Smooth muscle cell (in vitro differentiated cells): Measurements from ENCODE around the gene GPR12. TPM values are rescaled to one million over a fixed set of nuclear protein-coding genes. Genes with fewer than 3 reads are reported as not detected.

Source experiments
- DNase-seq: peaks from one replicate; lab custom pipeline; 2025; ENCODE audit not compliant: unreplicated experiment; lab: John Stamatoyannopoulos, UW
- H2AFZ ChIP-seq: fragments of 200-600 bp; sonication (generic); 2 replicates; pipeline ENCODE4 v1.6.0; 2016; ENCODE audit warnings: antibody characterized with exemption, low read depth, mild to moderate bottlenecking
- H3F3A ChIP-seq: fragments of 200-600 bp; sonication (generic); 2 replicates; pipeline ENCODE4 v1.6.0; 2017; ENCODE audit warnings: antibody characterized with exemption, low read depth
- H3K27ac ChIP-seq: fragments of 200-600 bp; sonication (generic); 2 replicates; pipeline ENCODE4 v1.5.1; 2016; ENCODE audit warnings: low read depth, mild to moderate bottlenecking
- H3K27me3 ChIP-seq: fragments of 200-600 bp; sonication (generic); 2 replicates; pipeline ENCODE4 v1.6.1; 2016; ENCODE audit warnings: low read depth, mild to moderate bottlenecking
- H3K36me3 ChIP-seq: fragments of 200-600 bp; sonication (generic); 2 replicates; pipeline ENCODE4 v1.5.1; 2016; ENCODE audit warnings: low read depth
- H3K4me1 ChIP-seq: fragments of 200-600 bp; sonication (generic); 2 replicates; pipeline ENCODE4 v1.5.1; 2016; ENCODE audit warnings: low read depth
- H3K4me2 ChIP-seq: fragments of 200-600 bp; sonication (generic); 2 replicates; pipeline ENCODE4 v1.6.0; 2016; ENCODE audit warnings: mild to moderate bottlenecking
- H3K4me3 ChIP-seq: fragments of 200-600 bp; sonication (generic); 2 replicates; pipeline ENCODE4 v1.5.1; 2016; ENCODE audit warnings: mild to moderate bottlenecking
- H3K79me2 ChIP-seq: fragments of 200-600 bp; sonication (generic); 2 replicates; pipeline ENCODE4 v1.6.0; 2016; ENCODE audit warnings: low read depth, mild to moderate bottlenecking
- H3K9ac ChIP-seq: fragments of 200-600 bp; sonication (generic); 2 replicates; pipeline ENCODE4 v1.6.0; 2016; ENCODE audit warnings: low read depth
- H3K9me3 ChIP-seq: fragments of 200-600 bp; sonication (generic); replicated peaks from 2 replicates; pipeline ENCODE4 v1.5.1; 2016; ENCODE audit warnings: low read depth
- H4K20me1 ChIP-seq: fragments of 200-600 bp; sonication (generic); 2 replicates; pipeline ENCODE4 v1.6.0; 2016; ENCODE audit warnings: low read depth
- WGBS: methylation state at CpG from one replicate; pipeline ENCODE4 v1.1.7; 2016; ENCODE audit warnings: low lambda C conversion rate; 5-methylcytosine and 5-hydroxymethylcytosine counted together
- polyA plus RNA-seq: library from polyadenylated mRNA; unstranded; fragments of >200 nt; fragmentation: Nextera tagmentation; extraction: Ambion mirVana; gene quantifications from 2 replicates; pipeline ENCODE4 v1.2.1, GENCODE V29; 2016
- total RNA-seq: library from RNA; depleted of rRNA; stranded (reverse); fragments of >200 nt; gene quantifications from 2 replicates; pipeline ENCODE4 v1.2.3, GENCODE V29; 2014
- TF ChIP-seq, protein P1 (sequence below): fragments of 200-600 bp; sonication (generic); IDR thresholded peaks from 2 replicates; pipeline ENCODE4 v1.5.1; 2017; ENCODE audit warnings: borderline replicate concordance, mild to moderate bottlenecking, antibody characterized with exemption; ENCODE audit not compliant: insufficient read depth, poor library complexity, severe bottlenecking

The GPR12 gene
- total and polyA plus RNA-seq, 2 experiments from 2014 or later, result not detected

DNA sequence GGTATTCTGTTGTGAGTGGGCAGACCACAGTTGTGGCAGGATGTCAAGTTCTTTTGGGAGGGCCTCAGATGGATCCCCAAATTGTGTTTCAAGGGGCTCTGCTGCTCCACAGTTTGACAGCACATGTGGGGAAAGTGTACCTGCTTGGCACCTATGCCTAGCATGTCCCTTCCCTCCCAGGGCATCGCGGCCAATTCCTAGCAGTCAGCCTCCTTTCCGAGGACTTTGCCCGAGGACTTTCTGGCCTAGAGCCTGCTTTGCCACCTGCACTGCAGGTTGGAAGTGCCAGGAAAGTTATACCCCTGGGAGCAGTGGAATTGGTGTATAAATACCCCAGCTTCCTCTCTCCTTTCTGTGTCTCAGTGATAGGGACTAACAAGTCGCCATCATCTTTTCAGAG, 11.9 kb upstream of the GPR12 start:
- 94% methylated on average over 5 of the region's 5 CpGs for WGBS
- H3K27me3 ChIP-seq, result peaks cover 26% of the 10 kb centered on the region
- no peak overlapping the region for H3K4me2 ChIP-seq
- TF ChIP-seq, protein P1, sequence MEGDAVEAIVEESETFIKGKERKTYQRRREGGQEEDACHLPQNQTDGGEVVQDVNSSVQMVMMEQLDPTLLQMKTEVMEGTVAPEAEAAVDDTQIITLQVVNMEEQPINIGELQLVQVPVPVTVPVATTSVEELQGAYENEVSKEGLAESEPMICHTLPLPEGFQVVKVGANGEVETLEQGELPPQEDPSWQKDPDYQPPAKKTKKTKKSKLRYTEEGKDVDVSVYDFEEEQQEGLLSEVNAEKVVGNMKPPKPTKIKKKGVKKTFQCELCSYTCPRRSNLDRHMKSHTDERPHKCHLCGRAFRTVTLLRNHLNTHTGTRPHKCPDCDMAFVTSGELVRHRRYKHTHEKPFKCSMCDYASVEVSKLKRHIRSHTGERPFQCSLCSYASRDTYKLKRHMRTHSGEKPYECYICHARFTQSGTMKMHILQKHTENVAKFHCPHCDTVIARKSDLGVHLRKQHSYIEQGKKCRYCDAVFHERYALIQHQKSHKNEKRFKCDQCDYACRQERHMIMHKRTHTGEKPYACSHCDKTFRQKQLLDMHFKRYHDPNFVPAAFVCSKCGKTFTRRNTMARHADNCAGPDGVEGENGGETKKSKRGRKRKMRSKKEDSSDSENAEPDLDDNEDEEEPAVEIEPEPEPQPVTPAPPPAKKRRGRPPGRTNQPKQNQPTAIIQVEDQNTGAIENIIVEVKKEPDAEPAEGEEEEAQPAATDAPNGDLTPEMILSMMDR, result no peak
- H4K20me1 ChIP-seq, result no peaks in the 10 kb centered on the region
- DNase-seq, result no peak
- H2AFZ ChIP-seq, result no peak overlapping the region
- H3K9me3 ChIP-seq, result no peaks in the 10 kb centered on the region
- H3K9ac ChIP-seq, result no peak overlapping the region
- H3K27ac ChIP-seq, result no peak overlapping the region
- H3K79me2 ChIP-seq, result no peaks in the 10 kb centered on the region
- H3K36me3 ChIP-seq, result no peaks in the 10 kb centered on the region
- H3K4me3 ChIP-seq, result no peak overlapping the region
- no peaks in the 10 kb centered on the region for H3F3A ChIP-seq
- no peaks in the 10 kb centered on the region for H3K4me1 ChIP-seq

DNA sequence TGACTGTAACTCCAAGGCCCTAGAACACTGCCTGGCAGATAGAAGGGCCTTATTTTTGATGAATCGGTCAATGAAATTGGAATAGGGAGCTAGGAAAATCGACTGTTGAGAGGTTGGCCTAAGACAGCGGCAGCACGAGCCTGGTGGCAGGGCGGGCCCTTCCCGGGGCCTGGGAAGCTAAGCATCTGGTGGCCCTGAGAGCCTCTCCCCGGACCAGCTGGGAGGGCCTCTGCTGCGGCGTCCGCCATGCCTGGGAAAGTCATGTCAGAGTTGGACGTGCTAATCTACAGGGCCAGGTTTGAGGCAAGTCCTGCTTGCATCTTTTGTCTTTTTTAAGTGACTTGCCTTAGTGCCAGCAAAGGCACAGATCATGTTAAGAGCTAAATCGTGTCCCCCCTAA, 11.2 kb upstream of the GPR12 start:
- no peak for DNase-seq
- Histone ChIP-seq H3K4me1 (no peaks in the 10 kb centered on the region), H3K36me3 (no peaks in the 10 kb centered on the region), H3K4me2 (no peak overlapping the region), H3K4me3 (no peak overlapping the region), H3F3A (no peaks in the 10 kb centered on the region), H3K27me3 (peaks cover 26% of the 10 kb centered on the region), H3K9me3 (no peaks in the 10 kb centered on the region), H3K27ac (no peak overlapping the region), H3K79me2 (no peaks in the 10 kb centered on the region), H3K9ac (no peak overlapping the region), H2AFZ (no peak overlapping the region), H4K20me1 (no peaks in the 10 kb centered on the region)
- WGBS, result 85% methylated on average over 12 of the region's 12 CpGs
- TF ChIP-seq, protein P1, result no peak

DNA sequence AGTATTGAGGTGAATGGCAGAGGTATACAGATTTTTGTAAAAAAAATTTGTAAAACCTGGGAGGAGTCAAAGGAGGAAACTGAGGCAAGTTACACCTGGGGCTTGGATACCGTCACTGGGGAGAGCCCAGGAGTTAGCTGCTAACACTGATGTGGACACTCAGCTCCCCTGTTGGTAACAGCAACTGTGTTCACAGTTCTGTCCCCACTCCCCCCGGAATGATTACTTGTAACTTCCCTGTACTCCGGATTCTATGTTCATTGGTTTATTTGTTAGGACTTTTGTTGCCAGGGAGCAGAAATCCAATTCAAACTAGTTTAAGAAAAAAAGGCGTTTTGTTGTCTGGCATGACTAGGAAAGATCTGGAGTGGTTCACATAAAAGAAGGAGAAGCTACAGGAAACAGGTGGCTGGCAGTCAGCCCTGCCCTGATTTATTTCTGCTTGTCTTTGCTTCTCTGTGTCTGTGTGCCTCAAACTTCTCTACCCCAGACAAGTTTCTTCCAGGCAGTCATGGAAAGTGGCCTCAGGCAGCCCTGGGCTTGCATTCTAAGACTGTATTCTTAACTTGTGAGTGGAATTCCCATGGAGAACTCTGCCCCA, 2.3 kb upstream of the GPR12 start:
- H3K79me2 ChIP-seq, result no peaks in the 10 kb centered on the region
- H3K4me1 ChIP-seq, result peaks cover 7% of the 10 kb centered on the region
- TF ChIP-seq, protein P1, result no peak
- DNase-seq, result no peak
- no peaks in the 10 kb centered on the region for H4K20me1 ChIP-seq
- H3F3A ChIP-seq, result no peaks in the 10 kb centered on the region
- no peaks in the 10 kb centered on the region for H3K9me3 ChIP-seq
- H3K9ac ChIP-seq, result no peak overlapping the region
- H3K36me3 ChIP-seq, result no peaks in the 10 kb centered on the region
- no peak overlapping the region for H3K27ac ChIP-seq
- WGBS, result 74% methylated on average over 4 of the region's 4 CpGs
- no peak overlapping the region for H2AFZ ChIP-seq
- H3K27me3 ChIP-seq, result peaks cover 86% of the 10 kb centered on the region
- H3K4me2 ChIP-seq, result no peak overlapping the region
- no peak overlapping the region for H3K4me3 ChIP-seq

DNA sequence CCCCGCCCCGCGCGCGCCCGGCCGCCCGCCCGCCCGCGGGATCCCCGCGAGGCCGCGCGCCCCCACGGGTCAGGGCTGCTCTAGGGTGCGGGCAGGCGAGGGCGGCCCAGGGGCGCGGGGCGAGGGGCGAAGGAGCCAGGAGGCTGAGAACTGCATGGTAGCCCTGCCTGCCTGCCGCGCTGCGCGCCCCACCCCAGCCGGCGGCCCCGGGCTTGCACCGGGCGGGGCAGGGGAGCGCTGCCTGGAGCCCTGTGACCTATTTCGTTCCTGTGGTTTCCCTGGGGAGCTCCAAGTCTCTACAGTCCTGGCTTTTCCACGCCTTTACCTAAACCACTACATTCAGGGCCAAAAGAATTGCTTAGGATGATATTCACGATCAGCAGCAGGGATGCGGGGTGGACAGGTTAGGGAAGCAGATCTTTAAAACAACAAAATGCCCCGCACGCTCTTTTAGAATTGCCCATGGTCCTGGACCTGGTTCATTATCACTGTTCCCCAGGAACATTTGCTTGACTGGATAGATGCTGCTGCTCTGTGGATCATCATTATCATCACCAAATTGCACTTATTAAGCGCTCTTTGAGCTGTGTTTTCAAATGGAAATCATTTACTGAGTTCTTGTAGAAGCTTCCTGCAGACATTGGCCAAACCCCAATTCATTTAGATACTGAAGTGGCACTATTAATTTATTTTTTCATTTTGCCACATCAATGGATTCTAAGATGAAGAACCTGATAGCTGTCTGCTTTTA, 421 bp upstream of the GPR12 start:
- H3K4me1 ChIP-seq, result peaks cover 7% of the 10 kb centered on the region
- no peaks in the 10 kb centered on the region for H3K79me2 ChIP-seq
- no peaks in the 10 kb centered on the region for H3K36me3 ChIP-seq
- no peaks in the 10 kb centered on the region for H3K9me3 ChIP-seq
- H2AFZ ChIP-seq, result no peak overlapping the region
- H3K27ac ChIP-seq, result no peak overlapping the region
- DNase-seq, result no peak
- TF ChIP-seq, protein P1, result no peak
- WGBS, result 28% methylated on average over 12 of the region's 41 CpGs
- H3K4me2 ChIP-seq, result peak overlapping the region; percentile 76
- H3F3A ChIP-seq, result no peaks in the 10 kb centered on the region
- no peaks in the 10 kb centered on the region for H4K20me1 ChIP-seq
- peaks cover 98% of the 10 kb centered on the region for H3K27me3 ChIP-seq
- H3K4me3 ChIP-seq, result peak overlapping the region; percentile 24
- H3K9ac ChIP-seq, result no peak overlapping the region
